Measurements from ENCODE around the gene GRHL1. TPM values are rescaled to one million over a fixed set of nuclear protein-coding genes. Genes with fewer than 3 reads are reported as not detected.
"Not testable (repeated sequence)": the region's sequence is repeated elsewhere in the genome, so short reads cannot be mapped to it uniquely, and the experiment has no call there.

GRHL1 gene
- polyA plus RNA-seq, 1 donor (not counting 4 experiments of a cell fraction or from before 2014, with no cell fraction given): 7.8 TPM

GRCh38 chr2:9918275-9918674 is 33.2 kb upstream of the GRHL1 start:
- FAIRE-seq: peak; percentile 73
- peaks cover 9% of the 10 kb centered on the region for H3K4me1 ChIP-seq (ENCODE audit: control insufficient read depth, extremely low read depth, insufficient read depth, low read length)
- no peaks in the 10 kb centered on the region for H3K79me2 ChIP-seq (ENCODE audit: control insufficient read depth, insufficient read depth, low read length)
- no peaks in the 10 kb centered on the region for H3K27me3 ChIP-seq (ENCODE audit: control insufficient read depth, extremely low read depth, insufficient read depth, low read length)
- H3K36me3 ChIP-seq (ENCODE audit: control insufficient read depth in 2 of 2, extremely low read depth in 1 of 2, insufficient read depth in 2 of 2, low read length in 2 of 2): peaks cover 0 to 6% of the 10 kb centered on the region in 2 experiments
- H3K4me2 ChIP-seq (ENCODE audit: control insufficient read depth, extremely low read depth, insufficient read depth, low read depth, low read length): no peak overlapping the region
- H4K20me1 ChIP-seq (ENCODE audit: control insufficient read depth, extremely low read depth, insufficient read depth, low read length): no peaks in the 10 kb centered on the region
- TF ChIP-seq CTCF (optimal IDR thresholded peaks at IDR 0.05 in 1 of 3, IDR thresholded peaks at IDR 0.05 in 1 of 3, conservative IDR thresholded peaks at IDR 0.05 in 1 of 3; ENCODE audit: extremely low read depth in 1 of 3, insufficient read depth in 2 of 3, low read length in 3 of 3) (no peak), EZH2 (IDR thresholded peaks at IDR 0.05; ENCODE audit: low read length) (no peak)
- no peak for DNase-seq (ENCODE audit: low read depth, low spot score)
- no peaks in the 10 kb centered on the region for H3K9me1 ChIP-seq (ENCODE audit: control insufficient read depth, extremely low read depth, insufficient read depth, low read length)
- H3K27ac ChIP-seq (ENCODE audit: control insufficient read depth, insufficient read depth, low read length): no peak overlapping the region
- no peak overlapping the region for H2AFZ ChIP-seq (ENCODE audit: control insufficient read depth, low read length)
- H3K9ac ChIP-seq (ENCODE audit: control insufficient read depth, extremely low read depth, insufficient read depth, low read length): no peak overlapping the region
- no peaks in the 10 kb centered on the region for H3K9me3 ChIP-seq (ENCODE audit: control insufficient read depth, low read depth, low read length)
- dilution Hi-C loops (cut with MboI; ENCODE audit: extremely low pct_ligation_motif_present, low sequenced_read_pairs): no loop called here
- no peak overlapping the region for H3K4me3 ChIP-seq (ENCODE audit: control insufficient read depth in 2 of 3, extremely low read depth in 1 of 3, insufficient read depth in 2 of 3, low read depth in 1 of 3, low read length in 3 of 3)

GRCh38 chr2:9919512-9919911 is 32.0 kb upstream of the GRHL1 start:
- no peak for TF ChIP-seq EZH2 (IDR thresholded peaks at IDR 0.05; ENCODE audit: low read length)
- no peak for TF ChIP-seq CTCF (optimal IDR thresholded peaks at IDR 0.05 in 1 of 3, IDR thresholded peaks at IDR 0.05 in 1 of 3, conservative IDR thresholded peaks at IDR 0.05 in 1 of 3; ENCODE audit: extremely low read depth in 1 of 3, insufficient read depth in 2 of 3, low read length in 3 of 3)
- no peaks in the 10 kb centered on the region for H3K79me2 ChIP-seq (ENCODE audit: control insufficient read depth, insufficient read depth, low read length)
- H3K4me1 ChIP-seq (ENCODE audit: control insufficient read depth, extremely low read depth, insufficient read depth, low read length): peaks cover 5% of the 10 kb centered on the region
- H4K20me1 ChIP-seq (ENCODE audit: control insufficient read depth, extremely low read depth, insufficient read depth, low read length): no peaks in the 10 kb centered on the region
- no peak for FAIRE-seq
- no peaks in the 10 kb centered on the region for H3K9me1 ChIP-seq (ENCODE audit: control insufficient read depth, extremely low read depth, insufficient read depth, low read length)
- no peak overlapping the region for H3K4me3 ChIP-seq (ENCODE audit: control insufficient read depth in 2 of 3, extremely low read depth in 1 of 3, insufficient read depth in 2 of 3, low read depth in 1 of 3, low read length in 3 of 3)
- H3K4me2 ChIP-seq (ENCODE audit: control insufficient read depth, extremely low read depth, insufficient read depth, low read depth, low read length): no peak overlapping the region
- H3K9ac ChIP-seq (ENCODE audit: control insufficient read depth, extremely low read depth, insufficient read depth, low read length): no peak overlapping the region
- H3K36me3 ChIP-seq (ENCODE audit: control insufficient read depth in 2 of 2, extremely low read depth in 1 of 2, insufficient read depth in 2 of 2, low read length in 2 of 2): peaks cover 2 to 6% of the 10 kb centered on the region in 2 experiments
- no peak for DNase-seq (ENCODE audit: low read depth, low spot score)
- no peaks in the 10 kb centered on the region for H3K27me3 ChIP-seq (ENCODE audit: control insufficient read depth, extremely low read depth, insufficient read depth, low read length)
- no peaks in the 10 kb centered on the region for H3K9me3 ChIP-seq (ENCODE audit: control insufficient read depth, low read depth, low read length)
- no peak overlapping the region for H2AFZ ChIP-seq (ENCODE audit: control insufficient read depth, low read length)
- dilution Hi-C loops (cut with MboI; ENCODE audit: extremely low pct_ligation_motif_present, low sequenced_read_pairs): no loop called here
- H3K27ac ChIP-seq (ENCODE audit: control insufficient read depth, insufficient read depth, low read length): no peak overlapping the region

DNA sequence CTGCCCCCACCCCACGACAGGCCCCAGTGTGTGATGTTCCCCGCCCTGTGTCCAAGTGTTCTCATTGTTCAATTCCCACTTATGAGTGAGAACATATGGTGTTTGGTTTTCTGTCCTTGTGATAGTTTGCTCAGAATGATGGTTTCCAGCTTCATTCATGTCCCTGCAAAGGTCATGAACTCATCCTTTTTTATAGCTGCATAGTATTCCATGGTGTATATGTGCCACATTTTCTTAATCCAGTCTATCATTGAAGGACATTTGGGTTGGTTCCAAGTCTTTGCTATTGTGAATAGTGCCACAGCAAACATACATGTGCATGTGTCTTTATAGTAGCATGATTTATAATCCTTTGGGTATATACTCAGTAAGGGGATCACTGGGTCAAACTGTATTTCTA is 24.5 kb upstream of the GRHL1 start:
- H3K27ac ChIP-seq (ENCODE audit: control insufficient read depth, insufficient read depth, low read length); H3K4me1 ChIP-seq (ENCODE audit: control insufficient read depth, extremely low read depth, insufficient read depth, low read length); H3K4me2 ChIP-seq (ENCODE audit: control insufficient read depth, extremely low read depth, insufficient read depth, low read depth, low read length); H4K20me1 ChIP-seq (ENCODE audit: control insufficient read depth, extremely low read depth, insufficient read depth, low read length); H3K36me3 ChIP-seq (ENCODE audit: control insufficient read depth in 2 of 2, extremely low read depth in 1 of 2, insufficient read depth in 2 of 2, low read length in 2 of 2); H3K79me2 ChIP-seq (ENCODE audit: control insufficient read depth, insufficient read depth, low read length); H3K9ac ChIP-seq (ENCODE audit: control insufficient read depth, extremely low read depth, insufficient read depth, low read length); H3K9me1 ChIP-seq (ENCODE audit: control insufficient read depth, extremely low read depth, insufficient read depth, low read length); DNase-seq (ENCODE audit: low read depth, low spot score); H3K27me3 ChIP-seq (ENCODE audit: control insufficient read depth, extremely low read depth, insufficient read depth, low read length); H2AFZ ChIP-seq (ENCODE audit: control insufficient read depth, low read length); FAIRE-seq; H3K9me3 ChIP-seq (ENCODE audit: control insufficient read depth, low read depth, low read length); H3K4me3 ChIP-seq (ENCODE audit: control insufficient read depth in 2 of 3, extremely low read depth in 1 of 3, insufficient read depth in 2 of 3, low read depth in 1 of 3, low read length in 3 of 3); dilution Hi-C loops (cut with MboI; ENCODE audit: extremely low pct_ligation_motif_present, low sequenced_read_pairs): not testable (repeated sequence)
